K562 (cell line): ENCODE results near the gene TTLL12. TPM values are rescaled to one million over a fixed set of nuclear protein-coding genes. Genes with fewer than 3 reads are reported as not detected.

Experiments used
- ATAC-seq: fragments of 200-7000 bp; cut with Tn5 transposase; 3 replicates; pipeline ENCODE4 v1.9.1; 2020; ENCODE audit warnings: moderate library complexity
- BruUV-seq: library from RNA; stranded (reverse); fragments of 400-500 nt; replicated peaks from 2 replicates; lab custom pipeline; 2021; lab: Mats Ljungman, UMichigan
- CTCF ChIA-PET: fragments of 300-600 bp; formaldehyde crosslinking; extraction: SDS; loops from one replicate; lab custom pipeline; 2021; ENCODE audit warnings: low intra/inter-chr PET ratio; lab: Yijun Ruan, JAX
- POLR2A ChIA-PET: fragments of 300-600, 350-650 bp; sonication (Branson Sonifier 250); formaldehyde crosslinking; extraction: SDS; loops from one replicate; lab custom pipeline; 2021; ENCODE audit warnings: antibody characterized with exemption, inconsistent platforms; lab: Yijun Ruan, JAX
- DNase-seq, 4 experiments: peaks; one replicate each; pipeline versions ENCODE4 v3.0.0 to v3.0.0-alpha.2; 2011 to 2018; ENCODE audit warnings: low spot score in 3 of 4, mixed read lengths in 3 of 4; ENCODE audit errors: extremely low read depth in 1 of 4
- FAIRE-seq: peaks from 2 replicates; lab custom pipeline; 2011; peaks lifted over from hg19 to GRCh38; lab: Jason Lieb, UNC
- H2AFZ ChIP-seq: 2 replicates; pipeline ENCODE4 v1.6.0; 2011; ENCODE audit warnings: low read depth, low read length, control low read depth, inconsistent platforms
- H3K27ac ChIP-seq: fragments of 200-600 bp; 3 replicates; pipeline ENCODE4 v1.8.0; 2011; ENCODE audit warnings: low read depth, mild to moderate bottlenecking, control low read depth, inconsistent platforms, low read length, moderate library complexity, mixed read lengths; ENCODE audit errors: extremely low read depth
- H3K27me3 ChIP-seq, 2 experiments: fragments of 300-600 bp in 1 of 2; 2 replicates in 1 of 2; 3 replicates in 1 of 2; pipeline versions ENCODE4 v1.6.0 to v1.8.0; 2011; ENCODE audit warnings: inconsistent platforms in 2 of 2, low read length in 2 of 2, mild to moderate bottlenecking in 1 of 2, mixed read lengths in 1 of 2, moderate library complexity in 1 of 2; ENCODE audit not compliant: control insufficient read depth in 2 of 2, insufficient read depth in 2 of 2
- H3K36me3 ChIP-seq: fragments of 300-600 bp; 3 replicates; pipeline ENCODE4 v1.8.0; 2011; ENCODE audit warnings: mild to moderate bottlenecking, low read length, inconsistent platforms; ENCODE audit not compliant: control insufficient read depth, insufficient read depth
- H3K4me1 ChIP-seq, 2 experiments: fragments of 200-600 bp in 1 of 2; replicated peaks in 1 of 2; 2 replicates in 1 of 2; 3 replicates in 1 of 2; pipeline versions ENCODE4 v1.5.1 to v1.8.0; 2011; ENCODE audit warnings: inconsistent platforms in 2 of 2, low read length in 2 of 2, mild to moderate bottlenecking in 1 of 2, mixed read lengths in 1 of 2, moderate library complexity in 1 of 2; ENCODE audit not compliant: control insufficient read depth in 2 of 2, insufficient read depth in 2 of 2
- H3K4me2 ChIP-seq: 2 replicates; pipeline ENCODE4 v1.6.1; 2011; ENCODE audit warnings: low read length, control low read depth, inconsistent platforms, mixed read lengths; ENCODE audit not compliant: insufficient read depth
- H3K4me3 ChIP-seq: fragments of 200-600 bp; sonication (generic), shearing (Covaris generic); 2 replicates; pipeline ENCODE4 v1.5.1; 2016; ENCODE audit warnings: control low read depth, inconsistent platforms
- H3K79me2 ChIP-seq: fragments of 200-600 bp; 3 replicates; pipeline ENCODE4 v1.8.0; 2011; ENCODE audit warnings: low read length, inconsistent platforms; ENCODE audit not compliant: control insufficient read depth, insufficient read depth
- H3K9ac ChIP-seq, 2 experiments: 2 replicates each; pipeline versions ENCODE4 v1.6.0 to v1.6.1; 2011; ENCODE audit warnings: low read depth in 2 of 2, low read length in 2 of 2, control low read depth in 1 of 2, inconsistent platforms in 1 of 2, mild to moderate bottlenecking in 1 of 2, mixed read lengths in 1 of 2; ENCODE audit not compliant: insufficient read depth in 1 of 2
- H3K9me1 ChIP-seq: one replicate; pipeline ENCODE4 v1.6.0; 2011; ENCODE audit warnings: inconsistent platforms, mild to moderate bottlenecking, low read length, moderate library complexity; ENCODE audit not compliant: control insufficient read depth, insufficient read depth
- H3K9me3 ChIP-seq: replicated peaks from 2 replicates; pipeline ENCODE4 v1.5.1; 2011; ENCODE audit warnings: low read depth, low read length, inconsistent platforms; ENCODE audit not compliant: control insufficient read depth, insufficient read depth
- H4K20me1 ChIP-seq: replicated peaks from 2 replicates; pipeline ENCODE4 v1.6.1; 2011; ENCODE audit warnings: low read length, inconsistent platforms, mixed read lengths; ENCODE audit not compliant: control insufficient read depth, insufficient read depth
- FOXK2 ChIP-seq, 2 experiments: fragments of 450-650 bp; IDR thresholded peaks in 1 of 2; conservative IDR thresholded peaks in 1 of 2; 2 replicates each; pipeline ENCODE4 v1.6.1; 2016; ENCODE audit warnings: low read depth in 2 of 2, mild to moderate bottlenecking in 1 of 2
- JUN ChIP-seq, 2 experiments: sonication (generic) in 1 of 2; formaldehyde crosslinking in 1 of 2; IDR thresholded peaks; 2 replicates each; pipeline versions ENCODE4 v1.6.1 to v1.8.0; 2012 to 2022; ENCODE audit warnings: borderline replicate concordance in 2 of 2, mild to moderate bottlenecking in 2 of 2, improper control_type of control experiment in 1 of 2, low read depth in 1 of 2, low read length in 1 of 2, missing genetic modification reagents in 1 of 2
- SPI1 ChIP-seq: IDR thresholded peaks from 2 replicates; pipeline ENCODE4 v1.6.1; 2011; ENCODE audit warnings: low read depth, low read length, control low read depth, borderline replicate concordance
- WGBS: fragments of 100-300 bp; shearing (Covaris generic); methylation state at CpG from one replicate; pipeline ENCODE4 v1.1.6; 2016; ENCODE audit warnings: low coverage, mixed read lengths; ENCODE audit not compliant: insufficient coverage; ENCODE audit errors: missing lambda C conversion rate; 5-methylcytosine and 5-hydroxymethylcytosine counted together
- in situ Hi-C: fragments of 300-500 bp; cut with MboI; formaldehyde crosslinking; loops from 4 replicates; pipeline ENCODE4 v1.15.0; 2018; ENCODE audit warnings: inconsistent platforms, mixed read lengths
- intact Hi-C: fragments of 100-400 bp; cut with micrococcal nuclease; formaldehyde crosslinking; loops from 2 replicates; pipeline ENCODE4 v1.14.2; 2022
- polyA plus RNA-seq, 8 experiments: library from polyadenylated mRNA; depleted of rRNA in 4 of 8; stranded (reverse) in 5 of 8; unstranded in 3 of 8; fragments of >200 nt; fragmentation: Nextera tagmentation in 2 of 8; fragmentation: Illumina TruSeq in 1 of 8; extraction: Ambion mirVana in 2 of 8; extraction: Trizol in 1 of 8; gene quantifications; 2 replicates each; pipeline versions ENCODE4 v1.2.1 to v1.2.3, GENCODE V29; 2011 to 2014; ENCODE audit warnings: inconsistent platforms in 1 of 8, missing spikeins in 1 of 8
- total RNA-seq, 7 experiments: library from RNA; depleted of rRNA in 6 of 7; stranded (reverse); fragments of >200 nt in 6 of 7; fragmentation: Illumina TruSeq in 2 of 7; extraction: Trizol in 2 of 7; gene quantifications; 2 replicates each; pipeline versions ENCODE4 v1.2.1 to v1.2.3, GENCODE V29; 2011 to 2021; ENCODE audit warnings: low replicate concordance in 1 of 7

The TTLL12 gene
- total and polyA plus RNA-seq, 9 of the 15 experiments (the other 6 are each of a cell fraction or from before 2014, with no cell fraction given): 1.3 to 128 (median 43.0) TPM

DNA sequence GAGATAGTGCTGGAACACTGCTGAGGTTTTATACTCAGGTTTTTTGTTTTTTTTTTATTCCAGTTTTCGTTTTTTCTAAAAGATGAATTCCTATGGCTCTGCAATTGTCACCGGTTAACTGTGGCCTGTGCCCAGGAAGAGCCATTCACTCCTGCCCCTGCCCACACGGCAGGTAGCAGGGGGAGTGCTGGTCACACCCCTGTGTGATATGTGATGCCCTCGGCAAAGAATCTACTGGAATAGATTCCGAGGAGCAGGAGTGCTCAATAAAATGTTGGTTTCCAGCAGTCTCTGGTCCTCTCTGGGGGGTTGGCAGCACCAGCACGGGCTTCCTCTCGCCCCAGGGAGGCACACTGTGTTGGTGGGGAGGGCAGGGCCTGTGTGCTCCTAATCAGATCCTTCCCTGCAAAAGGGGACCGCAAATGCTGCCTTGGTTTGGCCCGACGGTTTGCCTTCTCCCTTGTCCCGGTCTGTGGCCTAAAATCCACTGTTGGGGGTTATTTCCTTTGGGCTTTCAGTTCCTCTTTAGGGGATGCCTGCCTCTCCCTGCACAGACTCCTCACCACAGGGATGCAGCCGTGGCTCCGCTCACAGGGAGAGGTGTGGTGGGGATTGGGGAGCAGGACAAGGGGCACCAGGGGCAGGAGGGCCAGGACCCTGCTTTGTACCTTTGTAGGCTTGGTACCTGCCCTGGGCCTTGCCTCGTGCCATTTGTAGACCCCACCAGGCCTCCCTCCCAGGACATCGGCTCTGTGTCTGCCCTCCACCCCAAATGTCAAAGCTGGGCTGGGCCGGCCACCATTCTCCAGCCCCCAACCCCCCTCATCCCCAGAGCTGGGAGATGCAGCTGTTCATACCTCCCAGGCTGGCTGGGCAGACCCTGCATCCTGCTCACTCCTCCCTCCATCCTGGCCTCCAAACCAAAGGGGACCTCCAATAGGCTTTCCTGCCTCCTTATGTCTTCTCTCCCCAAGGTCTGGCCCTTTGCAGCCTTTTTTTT lies 57.2 kb downstream of the TTLL12 start:
- H2AFZ ChIP-seq: no peak overlapping the region
- no peaks in the 10 kb centered on the region for H4K20me1 ChIP-seq
- DNase-seq (no peak), FAIRE-seq (no peak), ATAC-seq (no peak)
- H3K9ac ChIP-seq: peak overlapping the region in 1 of 2 experiments; percentile 71; a peak in 2 of 4 replicates
- WGBS: 28% methylated on average over 9 of the region's 16 CpGs
- H3K9me3 ChIP-seq: no peaks in the 10 kb centered on the region
- H3K4me1 ChIP-seq: peaks cover 8 to 37% of the 10 kb centered on the region in 2 experiments; a peak in 4 of 5 replicates
- CTCF ChIA-PET: no interaction called here
- peaks cover 26% of the 10 kb centered on the region; the same call in 2 of the 3 replicates for H3K36me3 ChIP-seq
- 0 out of 2 replicates have a peak, but pooled peaks have one; percentile 20 for TF ChIP-seq SPI1
- TF ChIP-seq JUN (IDR thresholded peaks at IDR 0.05; ENCODE audit: borderline replicate concordance, low read depth, low read length): no peak
- TF ChIP-seq JUN (CRISPR knock-in tag; IDR thresholded peaks at IDR 0.05; ENCODE audit: borderline replicate concordance): no peak
- TF ChIP-seq FOXK2 (conservative IDR thresholded peaks at IDR 0.05 in 1 of 2, IDR thresholded peaks at IDR 0.05 in 1 of 2; ENCODE audit: low read depth in 2 of 2): no peak
- intact Hi-C loops (no loop called here), in situ Hi-C loops (no loop called here)
- no TSS peak for BruUV-seq
- no peaks in the 10 kb centered on the region for H3K79me2 ChIP-seq
- H3K4me3 ChIP-seq: no peak overlapping the region
- no peaks in the 10 kb centered on the region for H3K9me1 ChIP-seq
- no peak overlapping the region for H3K4me2 ChIP-seq
- H3K27me3 ChIP-seq: no peaks in the 10 kb centered on the region
- POLR2A ChIA-PET: no interaction called here
- no peak overlapping the region for H3K27ac ChIP-seq
